ENCODE measurements around the gene CUL7.
"Not testable (repeated sequence)": the region's sequence is repeated elsewhere in the genome, so short reads cannot be mapped to it uniquely, and the experiment has no call there.

CUL7 gene

GRCh38 chr6:43053545-43054205, at the start of gene CUL7:
Gene CUL7 (minus strand): TSS chr6:43053851. CDS start chr6:43052788, 1,063 bp downstream.
- DNase-seq (ENCODE audit: low read depth in 2 of 2): peak; percentile 72 to 76

GRCh38 chr6:43101497-43101896, 47.8 kb upstream of the CUL7 start:
- DNase-seq (ENCODE audit: low read depth in 2 of 2): no peak

GRCh38 chr6:43097502-43097901, 43.9 kb upstream of the CUL7 start:
- DNase-seq (ENCODE audit: low read depth in 2 of 2): no peak

- no peak for DNase-seq (ENCODE audit: low read depth in 2 of 2)
Measured at GRCh38 chr6:43097098-43097489, 43.4 kb upstream of the CUL7 start.

- DNase-seq (ENCODE audit: low read depth in 2 of 2): no peak
Measured at GRCh38 chr6:43096451-43097097, 42.9 kb upstream of the CUL7 start.

GRCh38 chr6:43095939-43096338, 42.3 kb upstream of the CUL7 start:
- no peak for DNase-seq (ENCODE audit: low read depth in 2 of 2)

- DNase-seq (ENCODE audit: low read depth in 2 of 2): no peak
Measured at GRCh38 chr6:43093436-43094289, 40.0 kb upstream of the CUL7 start.

- no peak for DNase-seq (ENCODE audit: low read depth in 2 of 2)
Measured at GRCh38 chr6:43092635-43093034, 39.0 kb upstream of the CUL7 start.

GRCh38 chr6:43091436-43091991, 37.9 kb upstream of the CUL7 start:
- no peak for DNase-seq (ENCODE audit: low read depth in 2 of 2)

- DNase-seq (ENCODE audit: low read depth in 2 of 2): no peak
Measured at GRCh38 chr6:43091020-43091419, 37.4 kb upstream of the CUL7 start.

- no peak for DNase-seq (ENCODE audit: low read depth in 2 of 2)
Measured at GRCh38 chr6:43090559-43090956, 36.9 kb upstream of the CUL7 start.

GRCh38 chr6:43089874-43090558, 36.4 kb upstream of the CUL7 start:
- no peak for DNase-seq (ENCODE audit: low read depth in 2 of 2)

- no peak for DNase-seq (ENCODE audit: low read depth in 2 of 2)
Measured at GRCh38 chr6:43089467-43089866, 35.8 kb upstream of the CUL7 start.

- DNase-seq (ENCODE audit: low read depth in 2 of 2): no peak
Measured at GRCh38 chr6:43088654-43089056, 35.0 kb upstream of the CUL7 start.

- no peak for DNase-seq (ENCODE audit: low read depth in 2 of 2)
Measured at GRCh38 chr6:43086022-43086658, 32.5 kb upstream of the CUL7 start.

GRCh38 chr6:43082806-43083655, 29.4 kb upstream of the CUL7 start:
- no peak for DNase-seq (ENCODE audit: low read depth in 2 of 2)

- not testable (repeated sequence) for DNase-seq (ENCODE audit: low read depth in 2 of 2)
Measured at GRCh38 chr6:43081922-43082321, 28.3 kb upstream of the CUL7 start.

GRCh38 chr6:43081043-43081442, 27.4 kb upstream of the CUL7 start:
- no peak for DNase-seq (ENCODE audit: low read depth in 2 of 2)

GRCh38 chr6:43078691-43079090, 25.0 kb upstream of the CUL7 start:
- no peak for DNase-seq (ENCODE audit: low read depth in 2 of 2)

GRCh38 chr6:43077981-43078511, 24.4 kb upstream of the CUL7 start:
- no peak for DNase-seq (ENCODE audit: low read depth in 2 of 2)

Measured in stimulated activated CD8-positive, alpha-beta memory T cell treated with anti-CD3 and anti-CD28 coated beads, Interleukin-7, amount 100 ng/mL, for 1 hour (primary cell).